GM12801 (cell line): ENCODE data around the gene HYAL1.

Experiments
- TF ChIP-seq, protein P1 (sequence below): IDR thresholded peaks from one replicate; pipeline ENCODE4 v1.5.1; 2011; ENCODE audit warnings: control low read depth; ENCODE audit not compliant: insufficient read length; ENCODE audit errors: extremely low read depth

Gene HYAL1

GRCh38 chr3:50293079-50293801 lies 10.1 kb downstream of the HYAL1 start:
- TF ChIP-seq, protein P1, sequence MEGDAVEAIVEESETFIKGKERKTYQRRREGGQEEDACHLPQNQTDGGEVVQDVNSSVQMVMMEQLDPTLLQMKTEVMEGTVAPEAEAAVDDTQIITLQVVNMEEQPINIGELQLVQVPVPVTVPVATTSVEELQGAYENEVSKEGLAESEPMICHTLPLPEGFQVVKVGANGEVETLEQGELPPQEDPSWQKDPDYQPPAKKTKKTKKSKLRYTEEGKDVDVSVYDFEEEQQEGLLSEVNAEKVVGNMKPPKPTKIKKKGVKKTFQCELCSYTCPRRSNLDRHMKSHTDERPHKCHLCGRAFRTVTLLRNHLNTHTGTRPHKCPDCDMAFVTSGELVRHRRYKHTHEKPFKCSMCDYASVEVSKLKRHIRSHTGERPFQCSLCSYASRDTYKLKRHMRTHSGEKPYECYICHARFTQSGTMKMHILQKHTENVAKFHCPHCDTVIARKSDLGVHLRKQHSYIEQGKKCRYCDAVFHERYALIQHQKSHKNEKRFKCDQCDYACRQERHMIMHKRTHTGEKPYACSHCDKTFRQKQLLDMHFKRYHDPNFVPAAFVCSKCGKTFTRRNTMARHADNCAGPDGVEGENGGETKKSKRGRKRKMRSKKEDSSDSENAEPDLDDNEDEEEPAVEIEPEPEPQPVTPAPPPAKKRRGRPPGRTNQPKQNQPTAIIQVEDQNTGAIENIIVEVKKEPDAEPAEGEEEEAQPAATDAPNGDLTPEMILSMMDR = no peak

GRCh38 chr3:50292159-50293078 lies 11.0 kb downstream of the HYAL1 start, which contains the start of gene IFRD2:
TSS of gene IFRD2 (minus strand) at chr3:50292429. CDS start at chr3:50292274, 155 bp downstream.
- TF ChIP-seq, protein P1 = no peak

DNA sequence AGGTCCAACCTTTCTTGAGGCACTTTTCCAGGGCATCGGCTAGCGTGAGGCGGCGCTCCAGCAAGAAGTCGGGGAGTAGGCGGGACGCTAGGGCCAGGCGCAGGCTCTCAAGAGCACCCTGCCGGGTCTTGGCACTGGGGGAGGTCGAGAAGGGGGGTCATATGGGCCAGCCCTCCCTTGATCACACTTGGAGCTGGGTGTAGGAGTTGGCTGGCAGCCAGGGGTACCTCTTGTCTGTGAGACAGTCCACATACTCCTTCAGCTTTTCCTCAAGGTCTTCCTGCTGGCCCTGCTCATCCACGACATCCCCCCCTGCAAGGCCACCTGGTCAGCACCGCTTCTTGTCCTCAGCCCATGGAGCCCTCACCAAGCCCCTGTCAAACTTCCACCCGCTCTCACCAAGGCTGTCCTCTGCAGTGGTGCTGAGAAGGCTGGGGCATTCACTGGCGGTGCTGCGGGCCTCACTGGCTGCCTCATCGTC lies 13.2 kb downstream of the HYAL1 start:
- TF ChIP-seq, protein P1 = no peak

DNA sequence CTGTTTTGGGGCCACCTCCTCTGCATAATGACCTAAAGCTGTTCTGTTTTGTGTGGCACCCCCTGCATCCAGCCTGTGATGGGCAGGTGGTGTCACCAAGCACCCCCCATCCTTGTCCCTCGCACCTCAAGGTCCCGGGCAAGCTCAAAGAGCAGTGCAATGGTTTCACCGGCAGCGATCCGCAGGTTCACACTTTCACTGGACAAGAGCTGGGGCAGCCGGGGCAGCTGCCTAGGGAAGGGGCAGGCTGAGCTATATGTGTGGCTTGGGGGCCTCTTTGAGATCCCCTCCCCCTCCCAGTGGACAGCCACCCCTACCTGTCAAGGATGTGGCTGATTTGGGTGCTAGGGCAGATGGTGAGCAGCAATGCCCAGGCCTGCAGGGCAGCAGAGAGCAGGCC lies 14.2 kb downstream of the HYAL1 start:
- TF ChIP-seq, protein P1 = no peak

- TF ChIP-seq, protein P1 = no peak
These were observed 14.9 kb downstream of the HYAL1 start for GRCh38 chr3:50288387-50289007.

GRCh38 chr3:50287262-50287661 lies 16.1 kb downstream of the HYAL1 start:
- TF ChIP-seq, protein P1 = no peak
